Muscle of arm (tissue), 12 donors: ENCODE data around the gene BRMS1L. TPM values are rescaled to one million over a fixed set of nuclear protein-coding genes. Genes with fewer than 3 reads are reported as not detected.
"Not testable (repeated sequence)": the region's sequence is repeated elsewhere in the genome, so short reads cannot be mapped to it uniquely, and the experiment has no call there.

Experiments used
- DNase-seq: peaks from one replicate; pipeline ENCODE4 v3.0.0-alpha.2; 2013
- polyA plus RNA-seq, 12 donors: library from polyadenylated mRNA; unstranded; fragments of 120-200 nt; gene quantifications; one replicate each; pipeline ENCODE4 v1.2.1, GENCODE V29; 2013; ENCODE audit not compliant: insufficient read length in 12 of 12

Gene BRMS1L
- polyA plus RNA-seq, 12 donors, result 7.4 to 30.5 (median 24.6) TPM; not detected in 1

- no peak for DNase-seq
Observed at GRCh38 chr14:35819591-35820540, 6.3 kb upstream of the BRMS1L start.

- DNase-seq, result no peak
Observed at GRCh38 chr14:35821564-35822411, 4.3 kb upstream of the BRMS1L start.

- no peak for DNase-seq
Observed at GRCh38 chr14:35822501-35822900, 3.6 kb upstream of the BRMS1L start.

GRCh38 chr14:35824446-35825165, 1.5 kb upstream of the BRMS1L start:
- DNase-seq, result not testable (repeated sequence)

- DNase-seq, result no peak
Observed at GRCh38 chr14:35825968-35826217, 245 bp upstream of the BRMS1L start.

GRCh38 chr14:35826952-35827416, 846 bp downstream of the BRMS1L start:
- no peak for DNase-seq

- no peak for DNase-seq
Observed at GRCh38 chr14:35827678-35828472, 1.7 kb downstream of the BRMS1L start.

GRCh38 chr14:35829449-35829848, 3.3 kb downstream of the BRMS1L start:
- DNase-seq, result no peak

- DNase-seq, result no peak
Observed at GRCh38 chr14:35835208-35835982, 9.3 kb downstream of the BRMS1L start.

GRCh38 chr14:35841704-35842103, 15.6 kb downstream of the BRMS1L start:
- DNase-seq, result not testable (repeated sequence)

GRCh38 chr14:35842245-35842644, 16.1 kb downstream of the BRMS1L start:
- not testable (repeated sequence) for DNase-seq

- DNase-seq, result no peak
Observed at GRCh38 chr14:35844494-35844893, 18.4 kb downstream of the BRMS1L start.

GRCh38 chr14:35847636-35848035, 21.5 kb downstream of the BRMS1L start:
- no peak for DNase-seq

GRCh38 chr14:35849122-35849521, 23.0 kb downstream of the BRMS1L start:
- no peak for DNase-seq

- DNase-seq, result no peak
Observed at GRCh38 chr14:35851823-35852222, 25.7 kb downstream of the BRMS1L start.

- no peak for DNase-seq
Observed at GRCh38 chr14:35853225-35853624, 27.1 kb downstream of the BRMS1L start.

- DNase-seq, result no peak
Observed at GRCh38 chr14:35854696-35855270, 28.6 kb downstream of the BRMS1L start.

GRCh38 chr14:35855876-35856481, 29.8 kb downstream of the BRMS1L start:
- no peak for DNase-seq

- no peak for DNase-seq
Observed at GRCh38 chr14:35858521-35859209, 32.5 kb downstream of the BRMS1L start.
